K562 (cell line): Measurements from ENCODE around the gene RPL14. TPM values are rescaled to one million over a fixed set of nuclear protein-coding genes. Genes with fewer than 3 reads are reported as not detected.

Source experiments
- BRD9 ChIP-seq: fragments of 450-650 bp; IDR thresholded peaks from 2 replicates; pipeline ENCODE4 v1.6.1; 2018; ENCODE audit warnings: low read depth; ENCODE audit not compliant: partially characterized antibody
- HDAC1 ChIP-seq, 2 experiments: fragments of 450-650 bp; IDR thresholded peaks; 2 replicates each; pipeline ENCODE4 v1.6.1; 2016 to 2017; ENCODE audit warnings: inconsistent platforms in 1 of 2, mild to moderate bottlenecking in 1 of 2, moderate library complexity in 1 of 2
- ILK ChIP-seq: fragments of 450-650 bp; IDR thresholded peaks from 2 replicates; pipeline ENCODE4 v1.6.1; 2016; ENCODE audit warnings: missing genetic modification characterization, low read depth, mild to moderate bottlenecking, missing compliant biosample characterization, moderate library complexity, borderline replicate concordance
- KLF13 ChIP-seq: fragments of 450-650 bp; IDR thresholded peaks from 2 replicates; pipeline ENCODE4 v1.6.1; 2016; ENCODE audit warnings: missing genetic modification characterization, low read depth, mild to moderate bottlenecking, missing compliant biosample characterization, moderate library complexity, borderline replicate concordance
- NFYB ChIP-seq: IDR thresholded peaks from 2 replicates; pipeline ENCODE4 v1.6.1; 2011; ENCODE audit warnings: mild to moderate bottlenecking, moderate library complexity; ENCODE audit not compliant: insufficient read length; ENCODE audit errors: extremely low read depth
- RBM39 ChIP-seq: fragments of 200-400 bp; formaldehyde crosslinking; optimal IDR thresholded peaks from 2 replicates; pipeline ENCODE3; 2018; ENCODE audit warnings: low read depth, low read length
- SPI1 ChIP-seq: IDR thresholded peaks from 2 replicates; pipeline ENCODE4 v1.6.1; 2011; ENCODE audit warnings: low read depth, low read length, control low read depth, borderline replicate concordance
- TCF3 ChIP-seq: sonication (generic); formaldehyde crosslinking; IDR thresholded peaks from 2 replicates; pipeline ENCODE4 v1.4.0; 2020; ENCODE audit warnings: mild to moderate bottlenecking, missing genetic modification reagents
- ZNF121 ChIP-seq: sonication (generic); formaldehyde crosslinking; conservative IDR thresholded peaks from 2 replicates; pipeline ENCODE4 v1.8.0; 2022; ENCODE audit warnings: missing genetic modification reagents
- ZNF212 ChIP-seq: fragments of 450-650 bp; formaldehyde crosslinking; IDR thresholded peaks from 2 replicates; pipeline ENCODE4 v1.4.0; 2020; ENCODE audit warnings: mild to moderate bottlenecking
- ZNF696 ChIP-seq: fragments of 250-450 bp; sonication (Bioruptor Pico); conservative IDR thresholded peaks from 2 replicates; pipeline ENCODE4 v1.4.0; 2020; ENCODE audit warnings: mild to moderate bottlenecking, moderate library complexity
- ZNF717 ChIP-seq: fragments of 250-450 bp; sonication (Bioruptor Pico); IDR thresholded peaks from 2 replicates; pipeline ENCODE4 v1.5.0; 2021
- polyA plus RNA-seq, 8 experiments: library from polyadenylated mRNA; depleted of rRNA in 4 of 8; stranded (reverse) in 5 of 8; unstranded in 3 of 8; fragments of >200 nt; fragmentation: Nextera tagmentation in 2 of 8; fragmentation: Illumina TruSeq in 1 of 8; extraction: Ambion mirVana in 2 of 8; extraction: Trizol in 1 of 8; gene quantifications; 2 replicates each; pipeline versions ENCODE4 v1.2.1 to v1.2.3, GENCODE V29; 2011 to 2014; ENCODE audit warnings: inconsistent platforms in 1 of 8, missing spikeins in 1 of 8
- total RNA-seq, 7 experiments: library from RNA; depleted of rRNA in 6 of 7; stranded (reverse); fragments of >200 nt in 6 of 7; fragmentation: Illumina TruSeq in 2 of 7; extraction: Trizol in 2 of 7; gene quantifications; 2 replicates each; pipeline versions ENCODE4 v1.2.1 to v1.2.3, GENCODE V29; 2011 to 2021; ENCODE audit warnings: low replicate concordance in 1 of 7
- TF ChIP-seq, protein P1 (sequence below): fragments of 250-450 bp; sonication (Bioruptor Pico); IDR thresholded peaks from 2 replicates; pipeline ENCODE4 v1.4.0; 2020; ENCODE audit warnings: borderline replicate concordance
- TF ChIP-seq, protein P2 (sequence below): fragments of 250-450 bp; sonication (Bioruptor Pico); IDR thresholded peaks from 2 replicates; pipeline ENCODE4 v1.4.0; 2020
- TF ChIP-seq, protein P3 (sequence below): fragments of 450-650 bp; IDR thresholded peaks from 2 replicates; pipeline ENCODE4 v1.7.1; 2018; ENCODE audit warnings: mild to moderate bottlenecking, low read depth; ENCODE audit not compliant: partially characterized antibody
- TF ChIP-seq, protein P4 (sequence below): sonication (generic); formaldehyde crosslinking; IDR thresholded peaks from 2 replicates; pipeline ENCODE4 v1.8.0; 2022; ENCODE audit warnings: mild to moderate bottlenecking, missing genetic modification reagents

Gene RPL14
- total and polyA plus RNA-seq, 9 of the 15 experiments (the other 6 are each of a cell fraction or from before 2014, with no cell fraction given): 851 to 4,649 (median 2,133) TPM

DNA sequence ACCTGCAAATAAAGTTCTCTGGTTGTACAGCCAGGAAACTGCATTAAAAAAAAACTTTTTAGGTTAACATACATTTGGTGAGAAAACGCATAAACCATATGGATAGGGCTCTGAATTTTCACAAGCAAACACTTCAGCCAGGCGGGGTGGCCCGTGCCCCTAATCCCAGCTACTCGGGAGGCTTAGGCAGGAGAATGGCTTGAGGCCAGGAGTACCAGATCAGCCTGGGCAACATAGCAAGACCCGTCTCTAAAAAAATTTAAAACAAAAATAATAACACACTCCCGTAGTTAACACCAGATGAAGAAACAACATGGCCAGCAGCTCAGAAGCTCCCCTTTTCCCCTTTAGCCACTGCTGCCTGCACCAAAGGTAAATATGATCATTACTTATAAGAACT, 3.2 kb upstream of the RPL14 start (continued):
- TF ChIP-seq, protein P1, sequence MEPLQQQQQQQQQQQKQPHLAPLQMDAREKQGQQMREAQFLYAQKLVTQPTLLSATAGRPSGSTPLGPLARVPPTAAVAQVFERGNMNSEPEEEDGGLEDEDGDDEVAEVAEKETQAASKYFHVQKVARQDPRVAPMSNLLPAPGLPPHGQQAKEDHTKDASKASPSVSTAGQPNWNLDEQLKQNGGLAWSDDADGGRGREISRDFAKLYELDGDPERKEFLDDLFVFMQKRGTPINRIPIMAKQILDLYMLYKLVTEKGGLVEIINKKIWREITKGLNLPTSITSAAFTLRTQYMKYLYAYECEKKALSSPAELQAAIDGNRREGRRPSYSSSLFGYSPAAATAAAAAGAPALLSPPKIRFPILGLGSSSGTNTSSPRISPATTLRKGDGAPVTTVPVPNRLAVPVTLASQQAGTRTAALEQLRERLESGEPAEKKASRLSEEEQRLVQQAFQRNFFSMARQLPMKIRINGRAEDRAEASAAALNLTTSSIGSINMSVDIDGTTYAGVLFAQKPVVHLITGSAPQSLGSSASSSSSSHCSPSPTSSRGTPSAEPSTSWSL (CRISPR knock-in tag): no peak
- TF ChIP-seq HDAC1 (IDR thresholded peaks at IDR 0.05) (peak in 1 of 2 experiments; percentile 38; a peak in 1 of 4 replicates), ZNF212 (no peak), ILK (no peak), ZNF121 (peak; percentile 87), TCF3 (no peak), BRD9 (no peak), NFYB (no peak), SPI1 (no peak), ZNF717 (no peak), KLF13 (no peak), ZNF696 (CRISPR knock-in tag) (no peak), RBM39 (no peak)
- TF ChIP-seq, protein P2, sequence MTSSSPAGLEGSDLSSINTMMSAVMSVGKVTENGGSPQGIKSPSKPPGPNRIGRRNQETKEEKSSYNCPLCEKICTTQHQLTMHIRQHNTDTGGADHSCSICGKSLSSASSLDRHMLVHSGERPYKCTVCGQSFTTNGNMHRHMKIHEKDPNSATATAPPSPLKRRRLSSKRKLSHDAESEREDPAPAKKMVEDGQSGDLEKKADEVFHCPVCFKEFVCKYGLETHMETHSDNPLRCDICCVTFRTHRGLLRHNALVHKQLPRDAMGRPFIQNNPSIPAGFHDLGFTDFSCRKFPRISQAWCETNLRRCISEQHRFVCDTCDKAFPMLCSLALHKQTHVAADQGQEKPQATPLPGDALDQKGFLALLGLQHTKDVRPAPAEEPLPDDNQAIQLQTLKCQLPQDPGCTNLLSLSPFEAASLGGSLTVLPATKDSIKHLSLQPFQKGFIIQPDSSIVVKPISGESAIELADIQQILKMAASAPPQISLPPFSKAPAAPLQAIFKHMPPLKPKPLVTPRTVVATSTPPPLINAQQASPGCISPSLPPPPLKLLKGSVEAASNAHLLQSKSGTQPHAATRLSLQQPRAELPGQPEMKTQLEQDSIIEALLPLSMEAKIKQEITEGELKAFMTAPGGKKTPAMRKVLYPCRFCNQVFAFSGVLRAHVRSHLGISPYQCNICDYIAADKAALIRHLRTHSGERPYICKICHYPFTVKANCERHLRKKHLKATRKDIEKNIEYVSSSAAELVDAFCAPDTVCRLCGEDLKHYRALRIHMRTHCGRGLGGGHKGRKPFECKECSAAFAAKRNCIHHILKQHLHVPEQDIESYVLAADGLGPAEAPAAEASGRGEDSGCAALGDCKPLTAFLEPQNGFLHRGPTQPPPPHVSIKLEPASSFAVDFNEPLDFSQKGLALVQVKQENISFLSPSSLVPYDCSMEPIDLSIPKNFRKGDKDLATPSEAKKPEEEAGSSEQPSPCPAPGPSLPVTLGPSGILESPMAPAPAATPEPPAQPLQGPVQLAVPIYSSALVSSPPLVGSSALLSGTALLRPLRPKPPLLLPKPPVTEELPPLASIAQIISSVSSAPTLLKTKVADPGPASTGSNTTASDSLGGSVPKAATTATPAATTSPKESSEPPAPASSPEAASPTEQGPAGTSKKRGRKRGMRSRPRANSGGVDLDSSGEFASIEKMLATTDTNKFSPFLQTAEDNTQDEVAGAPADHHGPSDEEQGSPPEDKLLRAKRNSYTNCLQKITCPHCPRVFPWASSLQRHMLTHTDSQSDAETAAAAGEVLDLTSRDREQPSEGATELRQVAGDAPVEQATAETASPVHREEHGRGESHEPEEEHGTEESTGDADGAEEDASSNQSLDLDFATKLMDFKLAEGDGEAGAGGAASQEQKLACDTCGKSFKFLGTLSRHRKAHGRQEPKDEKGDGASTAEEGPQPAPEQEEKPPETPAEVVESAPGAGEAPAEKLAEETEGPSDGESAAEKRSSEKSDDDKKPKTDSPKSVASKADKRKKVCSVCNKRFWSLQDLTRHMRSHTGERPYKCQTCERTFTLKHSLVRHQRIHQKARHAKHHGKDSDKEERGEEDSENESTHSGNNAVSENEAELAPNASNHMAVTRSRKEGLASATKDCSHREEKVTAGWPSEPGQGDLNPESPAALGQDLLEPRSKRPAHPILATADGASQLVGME (CRISPR knock-in tag): no peak
- TF ChIP-seq, protein P3, sequence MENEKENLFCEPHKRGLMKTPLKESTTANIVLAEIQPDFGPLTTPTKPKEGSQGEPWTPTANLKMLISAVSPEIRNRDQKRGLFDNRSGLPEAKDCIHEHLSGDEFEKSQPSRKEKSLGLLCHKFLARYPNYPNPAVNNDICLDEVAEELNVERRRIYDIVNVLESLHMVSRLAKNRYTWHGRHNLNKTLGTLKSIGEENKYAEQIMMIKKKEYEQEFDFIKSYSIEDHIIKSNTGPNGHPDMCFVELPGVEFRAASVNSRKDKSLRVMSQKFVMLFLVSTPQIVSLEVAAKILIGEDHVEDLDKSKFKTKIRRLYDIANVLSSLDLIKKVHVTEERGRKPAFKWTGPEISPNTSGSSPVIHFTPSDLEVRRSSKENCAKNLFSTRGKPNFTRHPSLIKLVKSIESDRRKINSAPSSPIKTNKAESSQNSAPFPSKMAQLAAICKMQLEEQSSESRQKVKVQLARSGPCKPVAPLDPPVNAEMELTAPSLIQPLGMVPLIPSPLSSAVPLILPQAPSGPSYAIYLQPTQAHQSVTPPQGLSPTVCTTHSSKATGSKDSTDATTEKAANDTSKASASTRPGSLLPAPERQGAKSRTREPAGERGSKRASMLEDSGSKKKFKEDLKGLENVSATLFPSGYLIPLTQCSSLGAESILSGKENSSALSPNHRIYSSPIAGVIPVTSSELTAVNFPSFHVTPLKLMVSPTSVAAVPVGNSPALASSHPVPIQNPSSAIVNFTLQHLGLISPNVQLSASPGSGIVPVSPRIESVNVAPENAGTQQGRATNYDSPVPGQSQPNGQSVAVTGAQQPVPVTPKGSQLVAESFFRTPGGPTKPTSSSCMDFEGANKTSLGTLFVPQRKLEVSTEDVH: no peak
- TF ChIP-seq, protein P4, sequence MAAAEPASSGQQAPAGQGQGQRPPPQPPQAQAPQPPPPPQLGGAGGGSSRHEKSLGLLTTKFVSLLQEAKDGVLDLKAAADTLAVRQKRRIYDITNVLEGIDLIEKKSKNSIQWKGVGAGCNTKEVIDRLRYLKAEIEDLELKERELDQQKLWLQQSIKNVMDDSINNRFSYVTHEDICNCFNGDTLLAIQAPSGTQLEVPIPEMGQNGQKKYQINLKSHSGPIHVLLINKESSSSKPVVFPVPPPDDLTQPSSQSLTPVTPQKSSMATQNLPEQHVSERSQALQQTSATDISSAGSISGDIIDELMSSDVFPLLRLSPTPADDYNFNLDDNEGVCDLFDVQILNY (CRISPR knock-in tag): no peak
